PC-3 (cell line): ENCODE measurements around the gene APCDD1L. TPM values are rescaled to one million over a fixed set of nuclear protein-coding genes. Genes with fewer than 3 reads are reported as not detected.
A peak's percentile ranks its signal among the peaks of the same experiment; 100 is the strongest.

Source experiments
- ATAC-seq: fragments of 200-7000 bp; cut with Tn5 transposase; 2 replicates; pipeline ENCODE4 v1.9.1; 2020; ENCODE audit warnings: mild to moderate bottlenecking, moderate library complexity
- BruUV-seq: library from RNA; stranded (reverse); fragments of 400-500 nt; replicated peaks from 2 replicates; lab custom pipeline; 2021; lab: Mats Ljungman, UMichigan
- CTCF ChIA-PET: fragments of 300-600 bp; sonication (Branson Sonifier 250); formaldehyde crosslinking; loops from one replicate; lab custom pipeline; 2022; ENCODE audit warnings: antibody characterized with exemption; lab: Charles Lee
- POLR2A ChIA-PET: fragments of 300-600 bp; sonication (Branson Sonifier 250); formaldehyde crosslinking; loops from one replicate; lab custom pipeline; 2022; ENCODE audit warnings: antibody characterized with exemption; ENCODE audit not compliant: unreplicated experiment; lab: Charles Lee
- DNase-seq: peaks from one replicate; pipeline ENCODE4 v3.0.0-alpha.2; 2015
- H2AFZ ChIP-seq: fragments of 300-600 bp; sonication (generic); 2 replicates; pipeline ENCODE4 v1.6.0; 2016; ENCODE audit warnings: antibody characterized with exemption, low read length
- H3F3A ChIP-seq: fragments of 300-600 bp; sonication (generic); one replicate; pipeline ENCODE4 v1.6.0; 2017; ENCODE audit warnings: antibody characterized with exemption, low read length, control low read depth, mild to moderate bottlenecking; ENCODE audit not compliant: unreplicated experiment
- H3K27ac ChIP-seq: fragments of 300-600 bp; sonication (generic); 2 replicates; pipeline ENCODE4 v1.5.1; 2016; ENCODE audit warnings: mild to moderate bottlenecking, low read length
- H3K27me3 ChIP-seq: fragments of 300-600 bp; sonication (generic); 2 replicates; pipeline ENCODE4 v1.6.1; 2016; ENCODE audit warnings: low read length, mixed read lengths
- H3K36me3 ChIP-seq: fragments of 300-600 bp; sonication (generic); 2 replicates; pipeline ENCODE4 v1.6.1; 2016; ENCODE audit warnings: low read depth, mixed run types, low read length, mixed read lengths
- H3K4me1 ChIP-seq: fragments of 300-600 bp; sonication (generic); 2 replicates; pipeline ENCODE4 v1.5.1; 2016; ENCODE audit warnings: low read length; ENCODE audit not compliant: insufficient read depth
- H3K4me2 ChIP-seq: fragments of 300-600 bp; sonication (generic); 2 replicates; pipeline ENCODE4 v1.6.0; 2016; ENCODE audit warnings: low read length
- H3K4me3 ChIP-seq: fragments of 300-600 bp; sonication (generic); 2 replicates; pipeline ENCODE4 v1.5.1; 2016; ENCODE audit warnings: mild to moderate bottlenecking, low read length, mixed read lengths
- H3K79me2 ChIP-seq: fragments of 300-600 bp; sonication (generic); 2 replicates; pipeline ENCODE4 v1.6.1; 2017; ENCODE audit warnings: low read length, mixed read lengths
- H3K9ac ChIP-seq: fragments of 300-600 bp; sonication (generic); 2 replicates; pipeline ENCODE4 v1.6.0; 2016; ENCODE audit warnings: mild to moderate bottlenecking, low read length
- H3K9me2 ChIP-seq: fragments of 300-600 bp; sonication (generic); replicated peaks from 2 replicates; pipeline ENCODE4 v1.6.1; 2016; ENCODE audit warnings: mixed run types, low read length, mixed read lengths
- H3K9me3 ChIP-seq: fragments of 300-600 bp; sonication (generic); 2 replicates; pipeline ENCODE4 v1.6.1; 2016; ENCODE audit warnings: low read length, mixed read lengths
- H4K20me1 ChIP-seq: fragments of 300-600 bp; sonication (generic); 2 replicates; pipeline ENCODE4 v1.6.1; 2016; ENCODE audit warnings: low read length, mixed read lengths
- EZH2 ChIP-seq: fragments of 300-600 bp; sonication (generic); IDR thresholded peaks from one replicate; pipeline ENCODE4 v1.6.1; 2017; ENCODE audit warnings: antibody characterized with exemption, mild to moderate bottlenecking, low read length; ENCODE audit not compliant: unreplicated experiment
- EZH2phosphoT487 ChIP-seq: fragments of 300-600 bp; sonication (generic); IDR thresholded peaks from 2 replicates; pipeline ENCODE4 v1.6.1; 2018; ENCODE audit warnings: mild to moderate bottlenecking, antibody characterized with exemption, low read length, borderline replicate concordance
- intact Hi-C: fragments of 100-400 bp; cut with micrococcal nuclease; formaldehyde crosslinking; loops from 2 replicates; pipeline ENCODE4 v1.9.0; 2023
- total RNA-seq: library from RNA; depleted of rRNA; stranded (reverse); fragments of >200 nt; gene quantifications from 2 replicates; pipeline ENCODE4 v1.2.3, GENCODE V29; 2014
- TF ChIP-seq, protein P1 (sequence below): fragments of 300-600 bp; sonication (generic); conservative IDR thresholded peaks from 2 replicates; pipeline ENCODE4 v1.5.1; 2017; ENCODE audit warnings: antibody characterized with exemption, low read depth, mild to moderate bottlenecking, low read length

Gene APCDD1L
- total RNA-seq, 1 experiment from 2014 or later = 2.0 TPM

- peak; percentile 29; the same call in 1 of the 2 replicates for ATAC-seq
- TF ChIP-seq EZH2phosphoT487 (no peak), EZH2 (no peak)
- TF ChIP-seq, protein P1, sequence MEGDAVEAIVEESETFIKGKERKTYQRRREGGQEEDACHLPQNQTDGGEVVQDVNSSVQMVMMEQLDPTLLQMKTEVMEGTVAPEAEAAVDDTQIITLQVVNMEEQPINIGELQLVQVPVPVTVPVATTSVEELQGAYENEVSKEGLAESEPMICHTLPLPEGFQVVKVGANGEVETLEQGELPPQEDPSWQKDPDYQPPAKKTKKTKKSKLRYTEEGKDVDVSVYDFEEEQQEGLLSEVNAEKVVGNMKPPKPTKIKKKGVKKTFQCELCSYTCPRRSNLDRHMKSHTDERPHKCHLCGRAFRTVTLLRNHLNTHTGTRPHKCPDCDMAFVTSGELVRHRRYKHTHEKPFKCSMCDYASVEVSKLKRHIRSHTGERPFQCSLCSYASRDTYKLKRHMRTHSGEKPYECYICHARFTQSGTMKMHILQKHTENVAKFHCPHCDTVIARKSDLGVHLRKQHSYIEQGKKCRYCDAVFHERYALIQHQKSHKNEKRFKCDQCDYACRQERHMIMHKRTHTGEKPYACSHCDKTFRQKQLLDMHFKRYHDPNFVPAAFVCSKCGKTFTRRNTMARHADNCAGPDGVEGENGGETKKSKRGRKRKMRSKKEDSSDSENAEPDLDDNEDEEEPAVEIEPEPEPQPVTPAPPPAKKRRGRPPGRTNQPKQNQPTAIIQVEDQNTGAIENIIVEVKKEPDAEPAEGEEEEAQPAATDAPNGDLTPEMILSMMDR = no peak
- no peaks in the 10 kb centered on the region for H3F3A ChIP-seq
- no peak overlapping the region for H3K4me3 ChIP-seq
- no peak overlapping the region for H3K9ac ChIP-seq
- H3K27ac ChIP-seq = no peak overlapping the region
- BruUV-seq = no TSS peak
- no peaks in the 10 kb centered on the region for H3K9me2 ChIP-seq
- no peak for DNase-seq
- CTCF ChIA-PET = no interaction called here
- intact Hi-C loops = loop anchor here (10.0 kb wide), 1 partner anchor 55 kb away; the partner anchor contains the start of gene VAPB
- no peak overlapping the region for H2AFZ ChIP-seq
- H3K4me2 ChIP-seq = no peak overlapping the region
- H3K4me1 ChIP-seq = no peaks in the 10 kb centered on the region
- H4K20me1 ChIP-seq = no peaks in the 10 kb centered on the region
- H3K79me2 ChIP-seq = peaks cover 61% of the 10 kb centered on the region
- no peaks in the 10 kb centered on the region for H3K9me3 ChIP-seq
- POLR2A ChIA-PET = no interaction called here
- H3K27me3 ChIP-seq = no peaks in the 10 kb centered on the region
- H3K36me3 ChIP-seq = peaks cover 38% of the 10 kb centered on the region
Observed at GRCh38 chr20:58440021-58440767, 75.0 kb downstream of the APCDD1L start.

- no peaks in the 10 kb centered on the region for H3F3A ChIP-seq
- no peak overlapping the region for H3K4me3 ChIP-seq
- no peaks in the 10 kb centered on the region for H4K20me1 ChIP-seq
- ATAC-seq (no peak), DNase-seq (no peak)
- POLR2A ChIA-PET = no interaction called here
- no TSS peak for BruUV-seq
- intact Hi-C loops = no loop called here
- TF ChIP-seq, protein P1 = no peak
- TF ChIP-seq EZH2 (no peak), EZH2phosphoT487 (no peak)
- no peaks in the 10 kb centered on the region for H3K4me1 ChIP-seq
- no peaks in the 10 kb centered on the region for H3K27me3 ChIP-seq
- H3K36me3 ChIP-seq = peaks cover 30% of the 10 kb centered on the region; the same call in 1 of the 2 replicates
- no peak overlapping the region for H3K27ac ChIP-seq
- H3K9ac ChIP-seq = no peak overlapping the region
- H3K79me2 ChIP-seq = peaks cover 71% of the 10 kb centered on the region
- CTCF ChIA-PET = no interaction called here
- H3K4me2 ChIP-seq = no peak overlapping the region
- no peaks in the 10 kb centered on the region for H3K9me3 ChIP-seq
- no peaks in the 10 kb centered on the region for H3K9me2 ChIP-seq
- H2AFZ ChIP-seq = no peak overlapping the region
Observed at GRCh38 chr20:58438970-58439808, 76.0 kb downstream of the APCDD1L start.
